Activated T-cell treated with anti-CD3 and anti-CD28 coated beads for 48 hours (primary cell): ENCODE data around the gene ERCC6L.
"Not testable (repeated sequence)": the region's sequence is repeated elsewhere in the genome, so short reads cannot be mapped to it uniquely, and the experiment has no call there.

Experiments used
- DNase-seq: peaks from one replicate; pipeline ENCODE4 v3.0.0-alpha.2; 2020; ENCODE audit warnings: low read depth

Gene ERCC6L

DNA sequence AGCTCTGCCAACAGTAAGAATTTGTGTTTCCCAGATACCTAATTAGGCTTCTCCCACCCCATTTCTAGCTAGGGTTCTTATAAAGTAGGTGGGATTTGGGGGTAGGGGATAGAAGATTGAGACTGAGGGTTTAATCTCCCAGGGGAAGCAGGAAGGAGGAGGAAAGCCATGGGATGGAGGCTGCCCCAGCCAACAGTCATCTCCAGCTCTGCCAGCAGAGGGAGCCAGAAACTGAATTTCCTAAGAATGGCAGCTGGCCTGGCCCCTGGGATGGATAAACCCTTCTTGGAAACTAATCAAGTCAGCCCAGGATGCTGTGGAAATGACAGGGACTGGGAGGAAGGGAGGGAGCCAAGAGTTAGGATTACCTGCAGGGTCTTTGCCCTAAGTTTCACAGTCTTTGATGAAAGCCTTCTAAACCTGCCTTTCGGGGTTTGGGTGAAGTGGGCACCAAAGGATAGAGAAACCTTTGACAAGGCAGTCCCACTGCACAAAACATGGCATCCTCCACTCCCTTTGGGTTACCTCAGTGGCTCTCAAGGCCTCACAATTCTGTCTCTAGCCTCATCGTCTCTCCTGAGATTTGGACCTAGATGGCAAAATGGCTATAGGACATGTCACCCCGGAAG is 6.7 kb upstream of the ERCC6L start:
- peak; percentile 15 for DNase-seq

DNA sequence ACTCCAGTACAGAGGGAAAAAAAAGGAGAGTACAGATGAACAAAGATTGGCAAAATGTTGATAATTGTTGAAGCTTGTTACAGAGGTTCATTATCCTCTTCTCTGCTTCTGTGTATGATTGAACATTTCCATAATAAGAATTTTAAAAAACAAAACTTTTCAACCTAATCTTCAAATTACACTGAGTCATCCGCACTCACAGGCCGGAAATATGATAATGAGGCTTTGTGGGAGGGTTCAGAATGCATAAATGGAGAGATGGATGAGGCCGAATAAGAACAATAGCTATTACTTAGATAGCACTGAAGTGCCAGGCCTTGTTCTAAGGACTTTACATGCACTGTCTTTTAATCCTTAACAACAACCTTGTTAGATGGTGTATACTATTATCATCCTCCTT is 4.6 kb upstream of the ERCC6L start:
- DNase-seq = no peak

DNA sequence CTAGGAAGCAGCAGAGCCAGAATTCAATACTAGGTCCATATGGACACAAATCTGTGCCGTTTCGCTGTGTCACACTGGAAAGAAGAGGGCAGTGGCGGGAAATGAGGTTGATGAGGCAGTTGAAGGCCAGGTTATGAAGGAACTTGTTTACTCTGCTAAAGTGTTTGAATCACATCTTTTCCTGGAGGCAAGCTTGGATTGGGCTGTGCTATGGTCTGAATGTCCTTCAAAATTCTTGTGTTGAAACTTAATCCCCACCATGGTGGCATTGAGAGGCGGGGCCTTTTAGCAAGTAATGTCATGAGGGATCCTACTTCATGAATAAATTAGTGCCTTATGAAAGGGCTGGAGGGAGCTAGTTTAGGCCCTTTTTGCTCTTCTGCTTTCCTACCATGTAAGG is 2.1 kb upstream of the ERCC6L start:
- DNase-seq = no peak

DNA sequence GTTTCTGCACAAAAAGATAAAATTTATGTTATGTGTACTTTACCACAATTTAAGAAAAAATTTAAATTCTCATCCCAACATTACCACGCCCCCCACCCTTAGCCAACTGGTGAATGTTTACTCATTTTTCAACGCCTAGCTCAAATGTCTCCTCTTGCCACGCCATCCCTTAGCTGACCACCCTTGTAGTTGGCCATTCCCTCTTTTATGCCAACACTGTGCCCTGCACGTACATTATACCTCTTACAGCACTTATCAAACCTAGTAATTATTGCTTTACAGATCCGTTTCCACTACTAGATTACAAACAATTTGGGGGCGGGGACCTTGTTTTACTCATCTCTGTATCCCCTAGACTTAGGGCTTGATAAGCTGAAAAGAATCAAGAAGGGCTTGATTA is 644 bp downstream of the ERCC6L start:
- no peak for DNase-seq

DNA sequence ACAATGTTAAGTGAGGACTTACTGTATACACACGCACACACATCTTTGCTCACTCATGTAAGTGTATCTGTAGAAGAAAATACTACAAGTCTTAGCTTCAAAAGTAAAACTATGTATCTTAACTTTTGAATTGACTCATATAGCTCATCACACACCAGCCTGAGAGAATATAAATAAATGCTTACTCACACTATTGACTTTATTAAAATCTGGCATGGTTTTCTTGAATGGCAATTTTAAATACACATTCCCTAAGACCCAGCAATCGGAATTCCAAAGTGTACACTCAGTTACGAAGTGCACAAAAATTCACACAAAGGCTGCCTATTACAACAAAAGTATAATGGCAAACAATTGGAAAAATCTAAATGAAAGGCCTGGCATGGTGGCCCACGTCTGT is 2.0 kb downstream of the ERCC6L start:
- DNase-seq = no peak

DNA sequence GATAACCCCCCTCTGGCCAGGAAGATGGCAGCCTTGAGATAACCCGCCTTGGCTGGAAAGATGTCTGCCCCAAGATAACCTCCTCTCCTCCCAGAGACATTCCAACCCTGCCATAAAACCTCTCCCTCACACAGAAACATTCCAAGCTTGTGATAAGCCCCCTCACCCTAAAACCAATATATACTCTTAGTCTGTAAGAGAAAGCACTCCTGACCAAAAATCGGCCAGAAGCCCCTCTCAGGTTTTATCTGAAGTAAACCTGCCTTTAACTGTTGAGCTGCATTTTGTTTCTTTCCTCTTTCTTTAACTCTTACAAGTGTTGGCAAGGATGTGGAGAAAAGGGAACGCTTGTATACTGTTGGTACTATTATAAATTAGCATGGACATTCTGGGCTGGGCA is 8.5 kb downstream of the ERCC6L start:
- no peak for DNase-seq

DNA sequence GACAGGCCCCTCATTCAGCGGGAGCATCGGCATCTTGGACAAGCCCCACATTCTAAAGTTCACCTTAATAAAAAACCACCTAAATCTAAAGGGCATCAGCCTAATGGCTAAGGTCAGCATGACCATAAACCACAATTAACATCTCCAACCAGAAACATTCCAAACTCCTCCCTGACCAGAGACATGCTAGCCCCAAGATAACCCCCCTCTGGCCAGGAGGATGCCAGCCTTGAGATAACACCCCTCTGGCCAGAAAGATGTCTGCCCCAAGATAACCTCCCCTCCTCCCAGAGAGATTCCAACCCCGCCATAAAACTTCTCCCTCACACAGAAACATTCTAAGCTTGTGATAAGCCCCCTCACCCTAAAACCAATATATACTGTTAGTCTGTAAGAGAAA is 18.5 kb downstream of the ERCC6L start:
- DNase-seq = not testable (repeated sequence)

DNA sequence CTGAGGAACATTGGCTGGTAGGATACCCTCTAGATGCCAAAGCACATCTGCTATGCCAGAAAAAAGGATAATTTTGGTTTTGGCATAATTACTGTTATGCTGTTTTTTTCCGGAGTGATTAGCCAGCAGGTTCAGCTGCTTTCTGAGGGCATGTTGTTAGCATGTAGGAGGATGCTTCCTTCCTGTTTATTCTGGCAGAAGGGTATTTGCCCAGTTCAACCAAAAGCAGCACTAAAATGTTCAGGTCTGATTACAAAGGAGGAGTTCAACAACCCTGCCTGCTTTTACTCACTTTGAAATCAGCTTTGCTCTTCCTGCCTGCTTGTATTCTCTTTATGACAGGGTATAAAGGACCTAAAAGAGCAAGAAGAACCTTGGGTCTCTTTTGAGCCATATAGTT is 21.9 kb downstream of the ERCC6L start:
- DNase-seq = no peak

DNA sequence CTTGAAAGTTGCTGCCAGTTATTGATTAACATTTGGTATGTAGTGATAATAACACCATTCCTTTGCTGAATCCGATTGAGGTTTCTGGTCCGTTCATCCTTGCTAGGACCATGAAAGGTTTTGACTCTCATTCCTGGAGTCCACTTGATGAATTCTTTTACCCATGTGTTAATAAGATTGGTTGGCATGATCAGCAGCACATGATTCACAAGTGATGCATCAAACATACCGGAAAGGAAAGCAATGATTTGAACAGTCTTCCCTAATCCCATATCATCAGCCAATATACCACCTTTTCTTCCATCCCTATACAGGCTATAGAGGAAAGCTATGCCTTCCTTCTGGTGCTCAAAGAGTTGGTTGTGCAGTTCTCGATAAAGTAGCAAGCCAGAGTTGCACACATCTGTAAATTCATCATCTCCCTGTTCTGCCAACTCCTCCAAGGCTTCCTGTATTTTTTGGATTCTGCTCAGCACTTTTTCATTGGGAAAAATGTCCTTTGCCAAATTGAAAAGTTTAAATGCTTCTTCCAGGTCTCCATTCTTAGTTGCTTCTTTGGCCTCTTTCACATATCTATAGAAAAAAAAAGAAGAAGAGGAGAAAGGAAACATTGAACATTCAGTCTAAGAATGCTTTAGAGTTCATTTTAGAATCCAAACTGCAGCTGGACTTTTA is 30.6 kb downstream of the ERCC6L start:
- no peak for DNase-seq

DNA sequence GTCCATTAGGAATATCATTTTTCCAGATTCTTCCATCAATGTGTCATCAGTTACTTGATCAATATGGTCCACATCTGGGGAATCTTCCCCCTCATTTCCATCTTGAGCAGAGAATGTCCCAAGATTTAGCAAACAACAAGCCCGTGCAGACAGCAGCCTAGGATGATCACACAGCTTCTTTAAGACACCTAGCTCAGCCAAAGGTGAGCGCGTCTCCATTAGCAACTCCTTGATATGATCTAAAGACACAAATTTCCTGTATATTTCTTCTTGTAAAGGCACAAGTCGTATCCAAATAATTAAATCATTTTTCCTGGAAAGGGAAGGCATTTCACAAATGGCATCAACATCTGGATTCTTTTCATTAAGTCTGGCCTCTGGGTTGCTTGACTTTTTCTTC is 31.5 kb downstream of the ERCC6L start:
- no peak for DNase-seq

DNA sequence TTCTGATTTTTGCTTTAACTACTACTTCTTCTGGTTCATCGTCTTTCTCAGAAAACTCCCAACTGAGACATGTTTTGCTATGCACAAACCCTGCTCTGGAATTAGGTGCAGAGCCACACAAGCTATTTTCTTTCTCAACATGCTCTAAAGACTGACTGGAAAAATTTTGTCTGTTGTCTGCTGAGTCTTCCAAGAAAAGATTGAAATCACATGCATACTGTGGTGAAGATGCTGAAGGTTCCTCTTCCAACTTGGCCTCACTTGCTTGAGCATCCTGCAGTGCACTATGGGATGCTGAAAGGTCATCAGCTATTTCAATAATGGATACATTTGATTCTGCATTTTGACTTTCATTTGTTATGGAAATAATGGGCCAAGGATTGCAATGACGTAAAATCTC is 33.1 kb downstream of the ERCC6L start:
- DNase-seq = no peak

DNA sequence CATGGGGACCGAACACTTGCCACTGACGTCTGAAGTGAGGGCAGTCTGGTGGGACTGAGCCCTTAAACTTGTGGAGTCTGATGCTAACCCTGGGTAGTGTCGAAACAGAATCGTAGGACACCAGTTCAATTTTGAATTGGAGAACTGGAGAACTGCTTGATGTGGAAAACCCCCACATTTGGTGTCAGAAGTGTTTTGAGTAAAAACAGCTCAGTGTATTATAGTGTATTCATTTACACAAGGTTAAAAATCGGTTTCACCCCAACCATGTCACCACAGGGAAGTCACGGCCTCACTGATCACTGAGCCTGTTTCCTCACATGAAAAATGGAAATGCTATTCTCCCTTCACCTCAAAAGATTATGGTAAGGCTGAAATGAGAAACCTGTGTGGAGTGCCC is 35.4 kb downstream of the ERCC6L start:
- DNase-seq = no peak

DNA sequence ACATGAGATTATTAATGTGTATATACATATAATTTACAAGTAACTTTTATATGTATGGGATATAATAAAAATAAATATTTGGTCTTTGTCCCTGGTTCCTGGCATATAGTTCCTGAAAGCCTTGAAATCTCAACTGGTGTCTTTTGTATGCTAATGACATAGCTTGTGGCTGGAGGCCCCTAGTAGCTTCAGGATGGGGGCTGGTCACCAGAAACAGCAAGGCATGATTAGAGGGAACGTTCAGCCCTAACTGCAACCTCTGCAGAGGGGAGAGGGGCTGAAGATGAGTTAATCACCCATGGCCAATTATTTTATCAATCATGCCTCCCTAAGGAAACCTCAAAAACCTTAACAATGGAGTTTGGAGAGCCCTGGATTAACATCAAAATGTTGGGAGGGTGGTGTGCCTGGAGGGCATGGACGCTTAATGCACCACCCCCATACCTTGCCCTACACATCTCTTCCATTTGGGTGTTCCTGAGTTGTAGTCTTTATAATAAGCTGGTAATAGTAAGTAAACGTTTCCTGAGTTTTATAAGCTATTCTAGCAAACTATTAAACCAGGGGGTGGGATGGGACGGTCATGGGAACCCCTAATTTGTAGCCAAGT is 35.9 kb downstream of the ERCC6L start:
- DNase-seq = no peak

DNA sequence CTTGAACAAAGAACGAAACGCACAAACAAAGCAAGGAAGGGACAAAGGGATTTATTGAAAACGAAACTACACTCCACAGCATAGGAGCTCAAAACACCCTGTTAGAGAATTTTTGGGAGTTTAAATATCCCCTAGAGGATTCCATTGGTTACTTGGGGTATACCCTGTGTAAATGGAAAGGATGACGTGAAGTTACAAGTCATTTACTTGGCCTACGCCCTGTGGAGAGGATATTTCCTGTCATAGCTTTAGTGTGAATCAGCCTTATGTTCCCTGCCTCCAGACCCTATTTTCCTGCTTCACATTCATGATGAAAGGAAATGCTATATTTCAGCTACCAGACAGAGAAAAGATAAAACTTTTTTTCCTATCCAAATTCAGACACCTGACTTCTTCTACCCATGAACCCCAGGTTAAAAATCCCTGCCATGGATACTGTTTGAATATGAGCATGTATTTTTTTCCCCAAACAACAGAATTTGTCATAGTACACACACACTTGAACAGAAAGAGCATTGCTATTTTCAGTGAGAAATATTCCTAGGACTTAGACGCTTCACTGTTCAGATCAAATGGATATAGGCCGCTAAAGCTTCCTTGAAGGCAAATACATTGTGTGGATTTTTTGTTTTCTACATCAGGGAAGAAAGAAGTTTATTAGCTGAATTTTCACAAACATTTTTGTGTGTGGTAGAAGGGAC is 36.8 kb downstream of the ERCC6L start:
- DNase-seq = no peak

DNA sequence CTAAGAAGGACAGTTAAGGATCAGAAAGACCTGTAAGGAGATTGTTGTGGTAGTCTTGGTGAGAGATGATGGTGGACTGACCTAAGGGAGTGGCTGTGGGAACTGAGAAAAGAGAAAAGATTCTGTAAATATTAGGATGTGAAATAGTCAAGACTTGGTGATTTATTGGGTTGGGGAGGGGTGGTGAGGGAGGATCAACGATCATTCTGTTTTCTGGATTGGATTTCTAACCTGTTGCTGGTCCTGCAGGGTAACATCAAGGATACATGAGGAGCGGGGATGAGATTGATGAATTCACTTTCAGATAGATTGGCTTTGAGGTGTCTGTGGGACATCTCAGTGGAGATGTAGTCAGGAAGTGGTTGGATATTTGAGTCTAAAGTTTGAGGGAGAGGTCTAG is 55.9 kb downstream of the ERCC6L start:
- no peak for DNase-seq

DNA sequence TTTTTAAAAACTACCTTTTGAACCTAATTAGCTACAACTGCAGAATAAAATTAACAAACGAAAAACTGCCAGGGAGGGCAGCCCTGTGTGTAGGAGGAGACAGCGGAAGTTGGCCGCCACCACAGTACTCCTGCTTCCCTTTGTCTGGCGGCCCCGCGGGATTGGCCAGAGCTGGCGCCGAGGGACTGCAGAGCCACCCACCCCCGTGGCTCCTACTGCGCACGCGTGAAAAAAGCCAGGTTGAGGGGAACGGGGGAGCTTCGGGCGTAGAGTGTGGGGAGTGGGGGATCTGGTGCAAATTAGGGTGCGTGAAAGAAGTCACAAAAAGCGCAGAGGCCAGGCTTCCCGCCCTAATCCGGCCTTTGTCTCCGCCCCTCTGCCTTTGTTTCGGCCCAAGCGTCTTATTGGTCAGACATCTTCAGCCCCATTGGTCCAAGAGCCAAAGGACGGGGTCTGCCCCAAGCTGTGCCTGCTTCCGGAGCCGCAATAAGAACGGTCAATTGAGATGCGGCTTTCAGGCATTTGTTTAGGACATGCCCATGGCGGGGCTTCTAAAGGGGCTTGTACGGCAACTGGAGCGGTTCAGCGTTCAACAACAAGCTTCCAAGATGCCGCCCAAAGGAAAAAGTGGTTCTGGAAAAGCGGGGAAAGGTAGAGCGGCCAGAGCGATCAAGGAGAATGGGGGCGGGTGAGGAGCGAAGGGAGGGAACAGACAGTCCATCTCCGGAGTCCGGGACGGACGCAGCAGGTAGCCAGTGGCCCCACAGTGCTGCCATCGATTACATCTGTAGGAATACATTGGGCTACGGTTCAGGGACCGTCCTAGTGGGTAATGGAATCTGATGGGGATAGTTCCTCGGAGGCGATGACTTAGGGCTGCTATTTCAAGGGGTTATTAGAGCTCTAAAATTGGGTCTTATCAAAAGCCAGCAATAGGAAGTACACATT is 57.4 kb downstream of the ERCC6L start, which contains the start of gene PIN4:
Gene PIN4 (plus strand): TSS at position 580 of the 948 bp plus-strand sequence. CDS start 29 bp downstream, at position 609.
- DNase-seq = peak; percentile 71

DNA sequence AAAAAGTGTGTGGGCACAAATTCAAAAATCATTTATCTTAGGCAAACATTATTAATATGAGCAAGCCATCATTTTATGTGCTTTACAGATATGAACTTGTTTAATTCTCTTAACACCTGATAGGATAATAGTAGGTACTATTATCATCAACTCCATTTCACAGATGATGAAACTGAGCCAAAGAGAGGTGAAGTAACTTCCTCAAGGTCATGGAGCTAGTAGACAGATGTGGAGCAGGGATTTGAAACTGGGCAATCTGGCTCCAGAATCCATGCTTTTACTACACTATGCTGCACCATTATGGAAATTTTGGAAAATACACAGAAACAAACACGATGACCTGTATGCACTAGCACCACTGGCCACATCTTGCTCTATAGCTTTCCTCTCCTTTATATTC is 58.3 kb downstream of the ERCC6L start:
- no peak for DNase-seq

DNA sequence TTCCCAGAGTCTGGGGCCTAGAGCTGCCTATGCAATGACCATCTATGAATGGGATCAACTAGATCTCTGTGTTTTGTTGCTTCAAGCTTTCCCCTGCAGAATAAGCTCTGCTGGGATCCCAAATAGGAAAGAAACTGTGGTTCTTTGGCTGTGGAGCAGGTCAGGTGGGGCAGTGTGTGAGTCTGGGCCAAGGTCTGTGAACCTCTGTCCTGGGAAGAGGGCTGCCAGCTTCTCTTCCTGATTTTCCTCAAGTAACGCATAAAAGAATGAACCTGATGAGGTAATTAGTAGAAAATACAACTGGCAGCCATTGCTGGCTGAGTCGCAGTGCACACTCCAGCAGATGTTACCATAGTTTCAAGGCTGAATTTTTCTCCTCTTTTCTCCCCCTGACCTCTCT is 61.8 kb downstream of the ERCC6L start:
- DNase-seq = no peak

DNA sequence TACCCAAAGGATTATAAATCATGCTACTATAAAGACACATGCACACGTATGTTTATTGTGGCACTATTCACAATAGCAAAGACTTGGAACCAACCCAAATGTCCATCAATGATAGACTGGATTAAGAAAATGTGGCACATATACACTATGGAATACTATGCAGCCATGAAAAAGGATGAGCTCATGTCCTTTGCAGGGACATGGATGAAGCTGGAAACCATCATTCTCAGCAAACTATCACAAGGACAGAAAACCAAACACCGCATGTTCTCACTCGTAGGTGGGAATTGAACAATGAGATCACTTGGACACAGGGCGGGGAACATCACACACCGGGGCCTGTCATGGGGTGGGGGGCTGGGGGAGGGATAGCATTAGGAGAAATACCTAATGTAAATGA is 62.5 kb downstream of the ERCC6L start:
- DNase-seq = not testable (repeated sequence)

DNA sequence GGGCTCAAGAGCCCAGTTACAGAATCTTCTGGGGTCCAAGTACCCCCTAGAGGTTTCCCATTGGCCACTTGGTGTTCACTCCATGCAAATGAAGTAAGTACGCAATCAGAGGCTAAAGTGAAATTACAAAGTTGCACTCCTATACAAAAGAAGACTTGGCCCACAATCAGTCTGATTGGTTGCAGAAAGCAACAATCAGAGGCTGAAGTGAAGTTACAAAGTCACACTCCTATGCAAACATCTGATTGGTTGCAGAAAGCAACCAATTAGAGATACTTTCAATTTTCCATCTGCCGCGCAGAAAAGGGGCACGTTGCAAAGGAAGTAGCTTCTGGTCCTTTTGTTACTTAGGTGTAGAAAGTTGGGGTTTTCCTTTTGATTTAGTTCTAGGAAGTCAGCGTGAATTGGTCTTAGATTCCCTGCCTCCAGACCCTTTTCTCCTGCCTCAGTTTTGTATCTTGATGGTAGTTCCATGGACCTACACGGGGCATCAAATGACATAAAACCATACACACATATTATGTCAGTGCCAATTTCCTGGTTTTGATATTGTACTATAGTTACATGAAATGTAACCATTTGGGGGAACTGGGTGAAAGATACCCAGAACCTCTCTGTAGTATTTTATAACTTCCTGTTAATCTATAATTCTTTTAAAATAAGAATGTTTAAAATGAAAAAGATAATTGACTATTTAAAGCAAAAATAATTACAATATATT is 69.7 kb downstream of the ERCC6L start:
- no peak for DNase-seq

DNA sequence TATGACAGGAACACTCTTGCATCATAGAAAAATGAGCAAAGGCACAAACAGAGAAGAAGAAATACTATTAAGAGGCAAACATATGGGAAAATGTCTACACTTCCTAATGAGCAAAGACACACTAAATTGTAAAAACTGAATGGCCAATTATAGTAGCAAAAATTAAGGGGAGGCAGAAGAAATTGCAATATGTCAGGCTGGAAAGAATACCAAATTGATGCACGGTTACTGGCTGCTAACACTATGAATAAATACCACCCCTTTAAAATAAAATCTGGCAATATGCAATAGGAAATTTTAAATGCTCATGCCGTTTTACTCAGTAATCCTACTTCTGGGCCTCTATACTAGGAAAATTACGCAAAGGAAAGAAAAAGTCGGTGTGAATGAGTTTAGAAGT is 73.3 kb downstream of the ERCC6L start:
- no peak for DNase-seq
